ENCODE data around the gene CBX2. TPM values are rescaled to one million over a fixed set of nuclear protein-coding genes. Genes with fewer than 3 reads are reported as not detected.
A peak's percentile ranks its signal among the peaks of the same experiment; 100 is the strongest.

CBX2 gene
- total and polyA plus RNA-seq, 3 experiments from 2014 or later, result 0.10 to 2.2 (median 2.0) TPM

DNA sequence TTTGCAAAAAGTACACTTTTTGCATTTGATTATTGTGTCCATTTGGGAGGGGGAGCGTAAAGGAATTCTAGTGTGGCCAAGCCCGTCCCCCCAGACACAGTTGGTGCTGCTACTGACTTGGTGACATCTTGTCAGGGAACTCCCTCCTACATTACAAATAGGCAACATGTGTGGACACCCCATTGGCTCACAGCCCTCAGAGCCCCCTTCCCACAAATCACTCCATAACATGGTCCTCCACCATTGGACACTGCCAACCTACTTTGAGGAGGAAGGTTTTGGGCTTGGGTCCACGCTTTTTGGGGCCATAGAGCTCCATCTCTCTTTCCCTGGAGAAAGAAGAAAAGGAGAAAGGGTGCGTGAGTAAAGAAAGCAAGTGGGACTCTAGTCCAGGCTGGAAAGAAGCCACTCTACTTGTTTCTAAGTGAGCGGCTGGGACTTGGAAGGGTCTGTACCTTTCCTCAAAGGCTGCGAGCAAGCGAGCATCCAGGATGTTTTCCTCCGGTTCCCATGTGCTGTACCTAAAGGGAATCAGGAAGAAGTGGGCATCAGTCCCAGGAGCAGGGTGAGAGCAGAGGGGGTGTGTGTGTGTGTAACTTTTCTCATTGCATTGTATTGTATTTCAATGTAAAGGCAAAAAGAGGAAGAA is 18.0 kb downstream of the CBX2 start:
- Mint-ChIP-seq H3K4me1 (peaks cover 31 to 52% (median 31%) of the 10 kb centered on the region in 3 donors), H3K27ac (peak overlapping the region in 6 of 8 donors; percentile 1 to 92 (median 77)), H3K9me3 (peaks cover 0 to 2% (median 2%) of the 10 kb centered on the region in 5 donors), H3K27me3 (peaks cover 41 to 42% of the 10 kb centered on the region in 2 donors), H3K36me3 (peaks cover 0 to 2% (median 0%) of the 10 kb centered on the region in 3 donors), H3K4me3 (peak overlapping the region; percentile 85 to 92 (median 86))
- peak overlapping the region; percentile 80 for H3K4me3 ChIP-seq (ENCODE audit: low read length)
- H3K36me3 ChIP-seq (ENCODE audit: insufficient read depth, low read length), result no peaks in the 10 kb centered on the region
- H3K4me1 ChIP-seq (ENCODE audit: insufficient read depth, low read length), result peaks cover 51% of the 10 kb centered on the region
- peak overlapping the region; percentile 73 for H3K27ac ChIP-seq (ENCODE audit: low read depth, low read length)
- DNase-seq, result no peak
- no peaks in the 10 kb centered on the region for H3K9me3 ChIP-seq (ENCODE audit: low read length)
- ChIA-PET POLR2A (interaction anchor here (0.6 to 6.9 kb wide), 5 partner anchors 9 to 207 kb away, joined by 3 to 79 read pairs (median 5); partner anchors contain the start of genes CBX2 and CBX4), CTCF (interaction anchor here (1.5 to 1.7 kb wide), 3 partner anchors 44 to 46 kb away, joined by 3 to 9 read pairs (median 6); partner anchors contain the start of gene CBX4)
- H3K27me3 ChIP-seq (ENCODE audit: insufficient read depth, low read length, poor library complexity, severe bottlenecking), result peaks cover 44% of the 10 kb centered on the region

GRCh38 chr17:79796444-79796762 is 18.5 kb downstream of the CBX2 start:
- ChIA-PET POLR2A (interaction anchor here (0.9 to 6.9 kb wide), 5 partner anchors 9 to 43 kb away, joined by 3 to 79 read pairs (median 5); partner anchors contain the start of genes CBX2 and CBX4), CTCF (interaction anchor here (1.0 to 5.0 kb wide), 5 partner anchors 12 to 45 kb away, joined by 3 to 24 read pairs (median 6); partner anchors contain the start of gene CBX4)
- peaks cover 51% of the 10 kb centered on the region for H3K4me1 ChIP-seq (ENCODE audit: insufficient read depth, low read length)
- Mint-ChIP-seq H3K9me3 (peaks cover 0 to 2% (median 2%) of the 10 kb centered on the region in 5 donors), H3K4me3 (peak overlapping the region; percentile 85 to 92 (median 86)), H3K36me3 (peaks cover 0 to 2% (median 0%) of the 10 kb centered on the region in 3 donors), H3K27me3 (peaks cover 40 to 42% of the 10 kb centered on the region in 2 donors), H3K27ac (peak overlapping the region in 6 of 8 donors; percentile 1 to 92 (median 84)), H3K4me1 (peaks cover 30 to 49% (median 31%) of the 10 kb centered on the region in 3 donors)
- H3K27me3 ChIP-seq (ENCODE audit: insufficient read depth, low read length, poor library complexity, severe bottlenecking), result peaks cover 44% of the 10 kb centered on the region
- peak overlapping the region; percentile 80 for H3K4me3 ChIP-seq (ENCODE audit: low read length)
- H3K27ac ChIP-seq (ENCODE audit: low read depth, low read length), result peak overlapping the region; percentile 73
- DNase-seq, result no peak
- H3K9me3 ChIP-seq (ENCODE audit: low read length), result no peaks in the 10 kb centered on the region
- no peaks in the 10 kb centered on the region for H3K36me3 ChIP-seq (ENCODE audit: insufficient read depth, low read length)

- Mint-ChIP-seq H3K9me3 (peaks cover 0 to 2% (median 2%) of the 10 kb centered on the region in 5 donors), H3K27me3 (peaks cover 43 to 45% of the 10 kb centered on the region in 2 donors), H3K27ac (peak within 1 kb of the TSS; percentile 50 to 94 (median 88)), H3K4me1 (peaks cover 31 to 52% (median 34%) of the 10 kb centered on the region in 3 donors), H3K36me3 (peaks cover 0 to 2% (median 0%) of the 10 kb centered on the region in 3 donors), H3K4me3 (peak within 1 kb of the TSS; percentile 85 to 92 (median 86))
- peaks cover 50% of the 10 kb centered on the region for H3K4me1 ChIP-seq (ENCODE audit: insufficient read depth, low read length)
- peak within 1 kb of the TSS; percentile 73 for H3K27ac ChIP-seq (ENCODE audit: low read depth, low read length)
- peak; percentile 97 to 99 (median 98) for DNase-seq
- no peaks in the 10 kb centered on the region for H3K9me3 ChIP-seq (ENCODE audit: low read length)
- H3K36me3 ChIP-seq (ENCODE audit: insufficient read depth, low read length), result no peaks in the 10 kb centered on the region
- H3K27me3 ChIP-seq (ENCODE audit: insufficient read depth, low read length, poor library complexity, severe bottlenecking), result peaks cover 44% of the 10 kb centered on the region
- ChIA-PET POLR2A (interaction anchor here (0.8 to 6.9 kb wide), 6 partner anchors 8 to 195 kb away, joined by 3 to 79 read pairs (median 4); partner anchors contain the start of genes CBX2 and CBX4), CTCF (interaction anchor here (1.0 to 5.0 kb wide), 5 partner anchors 11 to 45 kb away, joined by 3 to 24 read pairs (median 6); partner anchors contain the start of gene CBX4)
- peak within 1 kb of the TSS; percentile 80 for H3K4me3 ChIP-seq (ENCODE audit: low read length)
Observed at GRCh38 chr17:79796763-79797491, 19.0 kb downstream of the CBX2 start, which contains the start of gene CBX8. CBX8 (minus strand) TSS chr17:79797077; CDS start chr17:79796998, 79 bp downstream.

DNA sequence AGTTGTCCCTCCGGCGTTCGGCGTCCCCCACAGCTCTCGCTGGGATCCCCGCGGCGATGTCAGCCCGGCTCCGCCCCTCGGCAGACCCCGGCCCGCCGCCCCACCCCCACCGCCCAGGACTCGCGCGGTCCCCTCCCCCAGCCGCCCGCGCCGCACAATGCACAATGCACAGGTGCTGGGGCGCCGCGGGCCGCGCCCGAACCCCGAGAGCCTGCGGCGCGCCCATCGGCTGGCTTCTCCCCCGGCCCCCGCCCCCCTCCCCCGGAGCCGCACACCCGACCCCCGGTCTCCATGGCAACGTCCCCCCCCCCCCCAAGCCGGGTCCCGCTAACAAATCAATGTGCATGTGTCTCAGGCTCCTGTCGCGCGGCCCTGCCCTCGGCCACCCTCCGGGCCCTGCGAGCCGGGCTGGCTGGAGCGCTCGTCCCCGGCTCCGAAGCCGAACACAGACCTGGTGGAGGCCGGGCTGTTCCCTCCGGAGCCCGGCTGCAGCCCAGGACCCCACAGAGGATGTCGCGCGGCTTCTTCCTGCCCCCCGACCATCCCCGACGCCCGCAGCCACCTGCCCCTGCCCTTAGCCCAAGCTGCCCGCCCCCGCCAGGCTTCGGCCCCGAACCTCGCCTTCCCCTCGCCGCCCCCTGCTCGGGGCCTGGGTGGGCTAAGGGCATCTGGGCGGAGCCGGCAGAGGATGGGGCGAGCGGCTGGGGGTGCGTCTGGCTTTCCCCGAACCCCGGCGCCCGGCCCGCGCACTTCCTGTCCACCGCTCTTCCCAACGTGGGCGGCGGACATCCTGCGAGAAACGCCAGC is 19.7 kb downstream of the CBX2 start:
- peak overlapping the region in 3 of 7 donors; percentile 63 to 92 (median 89) for H3K4me3 Mint-ChIP-seq
- DNase-seq, result peak in 1 of 5 donors; percentile 30
- H3K4me3 ChIP-seq (ENCODE audit: low read length), result no peak overlapping the region
- H3K36me3 ChIP-seq (ENCODE audit: insufficient read depth, low read length), result no peaks in the 10 kb centered on the region
- peaks cover 0 to 2% (median 0%) of the 10 kb centered on the region in 3 donors for H3K36me3 Mint-ChIP-seq
- H3K27ac Mint-ChIP-seq, result peak overlapping the region in 1 of 8 donors; percentile 92
- peaks cover 50% of the 10 kb centered on the region for H3K27me3 ChIP-seq (ENCODE audit: insufficient read depth, low read length, poor library complexity, severe bottlenecking)
- ChIA-PET POLR2A (interaction anchor here (0.8 to 6.9 kb wide), 5 partner anchors 14 to 194 kb away, joined by 3 to 79 read pairs (median 5); partner anchors contain the start of genes CBX2 and CBX4), CTCF (interaction anchor here (1.0 to 5.0 kb wide), 6 partner anchors 11 to 44 kb away, joined by 3 to 24 read pairs (median 8); partner anchors contain the start of gene CBX4)
- peaks cover 31 to 53% (median 34%) of the 10 kb centered on the region in 3 donors for H3K4me1 Mint-ChIP-seq
- H3K27me3 Mint-ChIP-seq, result peaks cover 41 to 45% of the 10 kb centered on the region in 2 donors
- H3K9me3 Mint-ChIP-seq, result peaks cover 0 to 3% (median 2%) of the 10 kb centered on the region in 5 donors
- no peaks in the 10 kb centered on the region for H3K9me3 ChIP-seq (ENCODE audit: low read length)
- H3K4me1 ChIP-seq (ENCODE audit: insufficient read depth, low read length), result peaks cover 56% of the 10 kb centered on the region
- H3K27ac ChIP-seq (ENCODE audit: low read depth, low read length), result no peak overlapping the region

DNA sequence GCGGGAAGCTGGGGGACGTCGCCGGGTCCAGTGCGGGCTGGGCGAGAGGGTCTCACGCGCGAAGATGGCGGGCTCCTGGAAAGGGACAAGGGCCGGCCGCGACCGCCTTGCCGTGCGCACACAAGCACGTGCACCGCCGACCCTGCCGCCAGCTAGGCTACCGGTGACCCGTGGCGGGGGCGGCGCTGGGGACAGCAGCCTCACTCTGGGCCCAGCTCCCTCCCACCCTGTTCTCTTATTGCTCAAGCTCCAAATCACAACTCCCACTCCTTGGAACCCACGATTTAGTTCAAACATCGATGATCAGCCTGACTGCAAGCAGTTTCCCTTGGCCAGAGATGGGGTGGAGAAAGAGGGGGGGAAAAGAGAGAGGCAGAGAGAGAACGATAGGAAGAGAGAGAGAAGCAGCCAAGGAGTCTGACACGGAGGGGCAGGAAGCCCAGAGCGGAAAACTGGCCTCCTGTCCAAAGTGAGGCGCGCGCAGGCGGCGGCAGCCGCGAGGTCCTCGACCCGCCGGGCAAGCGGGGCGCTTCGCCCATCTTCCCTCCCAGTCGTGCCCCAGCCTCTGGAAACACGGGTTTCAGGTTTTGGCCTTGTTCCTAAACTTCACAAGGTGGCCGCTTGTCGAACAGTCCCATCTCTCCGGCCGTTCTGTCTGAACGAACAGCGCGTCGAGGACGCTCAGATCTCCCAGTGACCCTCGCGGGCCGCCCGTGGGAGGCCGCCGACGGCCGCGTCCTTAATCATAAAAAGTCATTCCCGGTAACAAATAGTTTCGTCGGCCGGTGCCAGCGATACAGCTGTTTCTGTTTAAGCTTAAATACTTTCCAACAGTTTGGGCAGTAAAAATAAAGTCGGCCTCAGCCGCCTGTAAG is 20.6 kb downstream of the CBX2 start:
- ChIA-PET CTCF (interaction anchor here (0.8 to 5.0 kb wide), 3 partner anchors 9 to 41 kb away, joined by 3 to 24 read pairs (median 14); partner anchors contain the start of gene CBX4), POLR2A (interaction anchor here (6.9 kb wide), 1 partner anchor 41 kb away, joined by 79 read pairs; the partner anchor contains the start of gene CBX4)
- Mint-ChIP-seq H3K36me3 (peaks cover 0 to 2% (median 0%) of the 10 kb centered on the region in 3 donors), H3K27me3 (peaks cover 42 to 47% of the 10 kb centered on the region in 2 donors), H3K4me3 (peak overlapping the region; percentile 52 to 84 (median 66)), H3K9me3 (peaks cover 0 to 3% (median 2%) of the 10 kb centered on the region in 5 donors), H3K27ac (peak overlapping the region in 6 of 8 donors; percentile 23 to 89 (median 77)), H3K4me1 (peaks cover 31 to 54% (median 34%) of the 10 kb centered on the region in 3 donors)
- H3K27ac ChIP-seq (ENCODE audit: low read depth, low read length), result no peak overlapping the region
- DNase-seq, result peak in 1 of 5 donors; percentile 32
- no peaks in the 10 kb centered on the region for H3K36me3 ChIP-seq (ENCODE audit: insufficient read depth, low read length)
- peaks cover 59% of the 10 kb centered on the region for H3K4me1 ChIP-seq (ENCODE audit: insufficient read depth, low read length)
- no peaks in the 10 kb centered on the region for H3K9me3 ChIP-seq (ENCODE audit: low read length)
- H3K27me3 ChIP-seq (ENCODE audit: insufficient read depth, low read length, poor library complexity, severe bottlenecking), result peaks cover 58% of the 10 kb centered on the region
- H3K4me3 ChIP-seq (ENCODE audit: low read length), result no peak overlapping the region

DNA sequence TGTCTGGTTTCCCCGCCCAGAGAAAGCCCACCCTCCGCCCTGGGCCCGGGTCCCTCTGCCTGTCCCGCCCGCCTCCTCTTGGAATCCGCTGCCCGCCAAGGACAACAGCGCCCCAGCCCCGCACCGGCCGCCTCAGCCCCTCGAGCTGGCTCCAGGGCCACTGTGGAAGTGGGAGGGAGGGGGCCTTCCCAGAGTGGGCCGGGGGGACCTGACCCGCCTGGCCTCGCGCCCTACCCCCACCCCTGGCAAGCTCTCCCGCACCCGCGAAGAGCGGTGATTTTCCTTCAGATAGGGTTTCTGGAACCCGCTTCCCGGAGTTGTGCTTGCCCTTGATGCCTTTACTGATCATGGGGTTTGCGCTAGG is 21.2 kb downstream of the CBX2 start:
- CTCF ChIA-PET, result interaction anchor here (0.8 to 5.0 kb wide), 4 partner anchors 10 to 172 kb away, joined by 3 to 24 read pairs (median 9); partner anchors contain the start of gene CBX4
- POLR2A ChIA-PET, result interaction anchor here (6.9 kb wide), 1 partner anchor 40 kb away, joined by 79 read pairs; the partner anchor contains the start of gene CBX4

More for the DNA sequence above, 21.2 kb downstream of the CBX2 start:
- Mint-ChIP-seq H3K27ac (peak overlapping the region in 4 of 8 donors; percentile 50 to 84 (median 70)), H3K27me3 (peaks cover 42 to 48% of the 10 kb centered on the region in 2 donors), H3K4me1 (peaks cover 31 to 56% (median 34%) of the 10 kb centered on the region in 3 donors), H3K36me3 (peaks cover 0 to 2% (median 0%) of the 10 kb centered on the region in 3 donors), H3K4me3 (peak overlapping the region; percentile 53 to 82 (median 66)), H3K9me3 (peaks cover 0 to 3% (median 2%) of the 10 kb centered on the region in 5 donors)
- no peak overlapping the region for H3K27ac ChIP-seq (ENCODE audit: low read depth, low read length)
- no peak overlapping the region for H3K4me3 ChIP-seq (ENCODE audit: low read length)
- no peaks in the 10 kb centered on the region for H3K36me3 ChIP-seq (ENCODE audit: insufficient read depth, low read length)
- H3K27me3 ChIP-seq (ENCODE audit: insufficient read depth, low read length, poor library complexity, severe bottlenecking), result peaks cover 65% of the 10 kb centered on the region
- H3K4me1 ChIP-seq (ENCODE audit: insufficient read depth, low read length), result peaks cover 65% of the 10 kb centered on the region
- no peak for DNase-seq
- H3K9me3 ChIP-seq (ENCODE audit: low read length), result no peaks in the 10 kb centered on the region
